ENCODE data around the gene KLHDC8A. TPM values are rescaled to one million over a fixed set of nuclear protein-coding genes. Genes with fewer than 3 reads are reported as not detected.
"Not testable (repeated sequence)": the region's sequence is repeated elsewhere in the genome, so short reads cannot be mapped to it uniquely, and the experiment has no call there.

Gene KLHDC8A
- total RNA-seq, 2 donors from 2014 or later = not detected

DNA sequence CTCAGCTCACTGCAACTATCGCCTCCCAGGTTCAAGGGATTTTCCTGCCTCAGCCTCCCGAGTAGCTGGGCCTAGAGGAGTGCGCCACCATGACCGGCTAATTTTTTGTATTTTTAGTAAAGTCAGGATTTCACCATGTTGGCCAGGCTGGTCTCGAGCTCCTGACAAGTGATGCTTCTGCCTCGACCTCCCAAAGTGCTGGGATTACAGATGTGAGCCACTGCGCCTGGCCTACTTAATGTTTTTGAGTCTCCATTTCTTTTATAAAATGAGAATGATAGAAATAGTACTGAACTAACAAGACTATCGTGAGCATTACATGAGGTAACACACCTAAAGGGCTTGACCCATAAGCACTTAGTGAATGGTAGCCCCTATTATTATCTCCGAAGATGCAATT, 56.6 kb downstream of the KLHDC8A start:
- peaks cover 1 to 5% of the 10 kb centered on the region in 2 donors for H3K36me3 Mint-ChIP-seq (ENCODE audit: insufficient read depth in 2 of 2)
- no peaks in the 10 kb centered on the region for H3K9me3 Mint-ChIP-seq
- DNase-seq (no peak), ATAC-seq (replicated peaks in 1 of 2) (no peak)
- no peak overlapping the region for H3K27ac Mint-ChIP-seq
- no peak overlapping the region for H3K4me3 Mint-ChIP-seq
- H3K27me3 Mint-ChIP-seq (ENCODE audit: low read depth) = no peaks in the 10 kb centered on the region
- H3K4me1 Mint-ChIP-seq (ENCODE audit: low read depth) = peaks cover 50% of the 10 kb centered on the region

- DNase-seq (no peak), ATAC-seq (replicated peaks in 1 of 2) (no peak)
- Mint-ChIP-seq H3K4me1 (ENCODE audit: low read depth) (peaks cover 59% of the 10 kb centered on the region), H3K4me3 (no peak overlapping the region), H3K9me3 (no peaks in the 10 kb centered on the region), H3K27ac (no peak overlapping the region), H3K27me3 (ENCODE audit: low read depth) (no peaks in the 10 kb centered on the region), H3K36me3 (ENCODE audit: insufficient read depth in 2 of 2) (no peaks in the 10 kb centered on the region)
Observed at GRCh38 chr1:205298191-205298994, 58.3 kb downstream of the KLHDC8A start.

- H3K27me3 Mint-ChIP-seq (ENCODE audit: low read depth); H3K36me3 Mint-ChIP-seq (ENCODE audit: insufficient read depth in 2 of 2); H3K9me3 Mint-ChIP-seq; DNase-seq; H3K27ac Mint-ChIP-seq; H3K4me3 Mint-ChIP-seq; ATAC-seq (replicated peaks in 1 of 2): not testable (repeated sequence)
- peaks cover 61% of the 10 kb centered on the region for H3K4me1 Mint-ChIP-seq (ENCODE audit: low read depth)
Observed at GRCh38 chr1:205297546-205298177, 59.1 kb downstream of the KLHDC8A start.

- peaks cover 62% of the 10 kb centered on the region for H3K4me1 Mint-ChIP-seq (ENCODE audit: low read depth)
- no peak overlapping the region for H3K4me3 Mint-ChIP-seq
- H3K36me3 Mint-ChIP-seq (ENCODE audit: insufficient read depth in 2 of 2) = no peaks in the 10 kb centered on the region
- H3K27me3 Mint-ChIP-seq (ENCODE audit: low read depth) = no peaks in the 10 kb centered on the region
- no peak for DNase-seq
- no peaks in the 10 kb centered on the region for H3K9me3 Mint-ChIP-seq
- ATAC-seq (replicated peaks in 1 of 2) = peak; percentile 36 to 39
- H3K27ac Mint-ChIP-seq = peak overlapping the region; percentile 4
Observed at GRCh38 chr1:205296154-205296553, 60.6 kb downstream of the KLHDC8A start.

DNA sequence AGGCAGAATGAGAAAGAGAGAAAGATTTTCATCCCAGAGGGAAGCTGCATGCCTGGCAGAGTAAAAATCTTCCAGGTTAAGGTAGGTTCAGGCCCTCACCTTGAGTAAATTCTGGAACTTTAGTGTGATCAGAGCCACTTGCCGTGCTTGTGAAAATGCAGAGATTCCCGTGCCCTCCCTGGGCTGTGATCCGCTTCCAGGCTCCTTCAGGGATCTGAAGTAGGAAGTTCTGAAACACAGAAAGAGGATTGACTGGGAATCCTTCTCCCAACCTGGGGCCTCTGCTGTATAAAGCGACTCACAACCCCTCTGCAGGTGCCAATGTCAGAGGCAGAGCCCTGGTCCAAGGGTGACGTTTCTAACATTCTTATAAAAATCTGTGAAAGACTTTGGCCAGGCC, 61.8 kb downstream of the KLHDC8A start:
- no peaks in the 10 kb centered on the region for H3K9me3 Mint-ChIP-seq
- no peak overlapping the region for H3K4me3 Mint-ChIP-seq
- DNase-seq (no peak), ATAC-seq (replicated peaks in 1 of 2) (no peak)
- H3K27me3 Mint-ChIP-seq (ENCODE audit: low read depth) = no peaks in the 10 kb centered on the region
- H3K27ac Mint-ChIP-seq = no peak overlapping the region
- H3K36me3 Mint-ChIP-seq (ENCODE audit: insufficient read depth in 2 of 2) = no peaks in the 10 kb centered on the region
- H3K4me1 Mint-ChIP-seq (ENCODE audit: low read depth) = peaks cover 55% of the 10 kb centered on the region

GRCh38 chr1:205294175-205294917, 62.4 kb downstream of the KLHDC8A start:
- Mint-ChIP-seq H3K4me1 (ENCODE audit: low read depth) (peaks cover 55% of the 10 kb centered on the region), H3K27me3 (ENCODE audit: low read depth) (no peaks in the 10 kb centered on the region), H3K9me3 (no peaks in the 10 kb centered on the region), H3K4me3 (no peak overlapping the region), H3K27ac (peak overlapping the region; percentile 59), H3K36me3 (ENCODE audit: insufficient read depth in 2 of 2) (no peaks in the 10 kb centered on the region)
- ATAC-seq (replicated peaks in 1 of 2) = no peak
- DNase-seq = no peak

GRCh38 chr1:205293350-205294074, 63.2 kb downstream of the KLHDC8A start:
- Mint-ChIP-seq H3K27me3 (ENCODE audit: low read depth) (no peaks in the 10 kb centered on the region), H3K9me3 (no peaks in the 10 kb centered on the region), H3K36me3 (ENCODE audit: insufficient read depth in 2 of 2) (no peaks in the 10 kb centered on the region), H3K27ac (no peak overlapping the region), H3K4me3 (no peak overlapping the region), H3K4me1 (ENCODE audit: low read depth) (peaks cover 62% of the 10 kb centered on the region)
- ATAC-seq (replicated peaks in 1 of 2) = no peak
- DNase-seq = no peak

DNA sequence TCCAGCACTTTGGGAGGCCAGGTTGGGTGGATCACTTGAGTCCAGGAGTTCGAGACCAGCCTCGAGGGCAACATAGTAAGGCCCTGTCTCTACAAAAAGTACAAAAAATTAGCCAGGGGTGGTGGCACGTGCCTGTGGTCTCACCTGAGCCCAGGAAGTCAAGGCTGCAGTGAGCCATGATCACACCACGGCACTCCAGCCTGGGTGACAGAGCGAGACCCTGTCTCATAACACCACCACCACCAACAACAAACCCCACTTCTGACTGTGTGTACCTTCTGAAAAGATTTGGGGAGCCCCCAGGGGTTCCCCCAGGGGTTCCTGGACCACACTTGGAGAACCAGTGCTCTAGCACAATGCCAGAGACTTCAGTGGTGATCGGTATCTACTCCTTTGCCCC, 65.1 kb downstream of the KLHDC8A start:
- DNase-seq (peak in 1 of 2 donors; percentile 42), ATAC-seq (replicated peaks in 1 of 2) (peak in 1 of 2 donors; percentile 27)
- Mint-ChIP-seq H3K4me3 (no peak overlapping the region), H3K9me3 (no peaks in the 10 kb centered on the region), H3K36me3 (ENCODE audit: insufficient read depth in 2 of 2) (no peaks in the 10 kb centered on the region), H3K4me1 (ENCODE audit: low read depth) (peaks cover 68% of the 10 kb centered on the region), H3K27ac (no peak overlapping the region), H3K27me3 (ENCODE audit: low read depth) (no peaks in the 10 kb centered on the region)

DNA sequence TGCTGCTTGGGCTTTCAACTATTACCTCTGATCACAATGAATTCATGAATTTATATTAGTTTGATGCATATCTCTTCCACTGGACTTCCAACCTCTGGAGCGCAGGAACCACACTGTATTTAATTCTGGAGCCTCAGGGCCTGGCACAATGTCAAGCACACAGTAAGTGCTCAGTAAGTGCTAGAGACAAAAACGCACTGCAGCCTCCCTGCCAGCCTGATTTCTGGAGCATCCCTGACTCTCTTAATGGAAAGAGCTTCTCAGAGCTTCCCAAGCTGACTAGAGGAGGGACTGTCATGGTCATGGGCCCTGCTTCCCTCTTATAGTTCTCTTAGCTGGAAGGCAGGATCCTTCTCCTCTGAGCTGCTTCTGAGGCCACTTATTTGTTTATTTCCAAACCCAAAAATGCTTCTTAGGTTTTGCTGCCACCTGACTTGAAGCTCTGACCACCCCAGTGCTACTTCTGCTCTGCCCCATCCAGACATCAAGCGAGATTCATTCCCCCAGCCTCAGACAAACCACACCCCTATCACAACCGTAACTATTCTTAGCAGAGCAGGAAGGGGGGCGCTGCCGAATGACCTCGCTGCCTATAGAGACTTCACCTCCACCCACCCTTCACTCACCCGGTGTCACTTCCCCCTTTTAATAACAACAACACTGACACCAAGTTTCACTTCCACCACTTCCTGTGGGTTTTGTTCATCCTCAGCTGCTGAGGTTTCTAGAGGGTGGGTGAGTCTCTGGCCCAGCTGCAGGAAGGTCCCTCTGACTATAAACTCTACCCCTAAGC, 68.8 kb downstream of the KLHDC8A start:
- DNase-seq (peak; percentile 86 to 89), ATAC-seq (replicated peaks in 1 of 2) (peak; percentile 74 to 77)
- H3K9me3 Mint-ChIP-seq = no peaks in the 10 kb centered on the region
- H3K27ac Mint-ChIP-seq = peak overlapping the region; percentile 90
- peaks cover 70% of the 10 kb centered on the region for H3K4me1 Mint-ChIP-seq (ENCODE audit: low read depth)
- no peaks in the 10 kb centered on the region for H3K36me3 Mint-ChIP-seq (ENCODE audit: insufficient read depth in 2 of 2)
- no peaks in the 10 kb centered on the region for H3K27me3 Mint-ChIP-seq (ENCODE audit: low read depth)
- peak overlapping the region; percentile 63 to 83 for H3K4me3 Mint-ChIP-seq

DNA sequence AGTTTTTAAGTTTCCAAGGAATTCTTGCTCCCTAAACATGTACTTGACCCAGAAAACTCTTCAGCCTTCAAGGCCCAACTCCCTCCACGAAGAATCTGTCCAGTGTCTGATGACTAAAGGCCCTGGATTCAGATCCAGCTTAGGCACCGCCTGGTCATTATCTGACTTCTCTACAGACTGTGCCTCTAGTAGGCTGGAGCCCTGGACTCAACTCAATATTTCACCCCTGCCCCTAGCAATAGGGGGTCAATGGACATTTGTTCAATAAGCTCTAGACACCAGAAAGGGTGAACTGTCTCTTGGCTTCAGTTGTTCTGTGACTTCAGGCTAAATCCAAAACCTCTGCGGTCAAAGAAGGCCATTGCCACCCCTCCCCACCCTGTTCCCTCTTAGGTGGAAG, 69.6 kb downstream of the KLHDC8A start:
- Mint-ChIP-seq H3K9me3 (no peaks in the 10 kb centered on the region), H3K4me1 (ENCODE audit: low read depth) (peaks cover 79% of the 10 kb centered on the region), H3K27ac (no peak overlapping the region), H3K36me3 (ENCODE audit: insufficient read depth in 2 of 2) (no peaks in the 10 kb centered on the region), H3K27me3 (ENCODE audit: low read depth) (no peaks in the 10 kb centered on the region), H3K4me3 (peak overlapping the region; percentile 83 to 93)
- DNase-seq (no peak), ATAC-seq (replicated peaks in 1 of 2) (no peak)

DNA sequence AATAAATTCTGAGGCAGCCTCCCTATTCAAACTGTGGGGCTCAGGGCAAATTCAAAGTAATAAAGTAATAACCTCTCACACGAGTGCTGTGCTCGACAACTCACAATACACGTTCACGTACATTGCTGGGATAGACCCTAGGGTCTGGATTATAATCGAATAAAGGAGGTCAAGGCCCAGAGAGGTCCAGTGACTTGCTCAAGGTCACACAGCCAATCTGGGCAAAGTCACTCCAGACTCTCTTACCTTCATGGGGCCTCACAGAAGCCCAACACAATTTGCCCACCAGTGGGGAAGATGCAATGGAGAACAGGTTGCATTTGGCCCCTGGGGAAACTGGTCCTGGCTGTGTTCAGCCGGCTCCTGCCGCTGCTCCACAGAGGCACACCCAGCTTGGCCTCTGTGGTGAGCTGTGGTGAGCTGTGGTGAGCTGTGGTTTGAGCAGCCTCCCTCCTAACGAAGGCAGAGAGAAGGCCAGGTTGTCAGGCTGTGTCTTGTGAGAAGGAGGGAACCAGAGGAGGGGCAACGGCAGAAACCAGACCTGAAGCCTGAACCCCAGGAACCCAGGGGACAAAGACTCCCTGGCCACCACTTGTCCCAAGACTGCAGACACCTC, 70.3 kb downstream of the KLHDC8A start:
- Mint-ChIP-seq H3K9me3 (no peaks in the 10 kb centered on the region), H3K4me1 (ENCODE audit: low read depth) (peaks cover 77% of the 10 kb centered on the region), H3K36me3 (ENCODE audit: insufficient read depth in 2 of 2) (no peaks in the 10 kb centered on the region), H3K4me3 (peak overlapping the region; percentile 83 to 93), H3K27me3 (ENCODE audit: low read depth) (no peaks in the 10 kb centered on the region), H3K27ac (peak overlapping the region; percentile 95)
- ATAC-seq (replicated peaks in 1 of 2) = peak; percentile 12 to 35
- DNase-seq = peak; percentile 88

Data from activated T-cell treated with anti-CD3 and anti-CD28 coated beads, Interleukin-2, amount 50 U/mL, for 72 hours (primary cell).